Right cardiac atrium (tissue), 5 donors: ENCODE measurements around the gene REPS2. TPM values are rescaled to one million over a fixed set of nuclear protein-coding genes. Genes with fewer than 3 reads are reported as not detected.

Experiments
- ATAC-seq, 2 donors: fragments of 200-7000 bp; cut with Tn5 transposase; one replicate each; pipeline versions ENCODE4 v1.8.0 to v1.9.1; 2020; ENCODE audit warnings: moderate library complexity in 2 of 2, mild to moderate bottlenecking in 1 of 2
- DNase-seq, 3 donors: peaks; one replicate each; pipeline ENCODE4 v3.0.0-alpha.2; 2020
- H3K27ac ChIP-seq: one replicate; pipeline ENCODE4 v1.5.1; 2013; ENCODE audit warnings: mild to moderate bottlenecking, low read length, control low read depth, moderate library complexity
- H3K27me3 ChIP-seq: one replicate; pipeline ENCODE4 v1.6.1; 2013; ENCODE audit not compliant: control insufficient read depth, insufficient read depth
- H3K4me1 ChIP-seq: one replicate; pipeline ENCODE4 v1.6.1; 2013; ENCODE audit warnings: low read length; ENCODE audit not compliant: control insufficient read depth, insufficient read depth
- H3K4me3 ChIP-seq: one replicate; pipeline ENCODE4 v1.5.1; 2013; ENCODE audit warnings: low read length, control low read depth
- H3K9me3 ChIP-seq: one replicate; pipeline ENCODE4 v1.6.1; 2013; ENCODE audit warnings: low read length; ENCODE audit not compliant: control insufficient read depth
- WGBS: extraction: QIAGEN DNeasy Blood & Tissue Kit; methylation state at CpG from one replicate; pipeline ENCODE4 v1.1.7; 2013; 5-methylcytosine and 5-hydroxymethylcytosine counted together
- intact Hi-C, 4 donors: fragments of 100-400 bp; cut with DNase I; formaldehyde crosslinking; loops; one replicate each; pipeline versions ENCODE4 v1.11.0 to v1.14.0; 2022 to 2023
- polyA plus RNA-seq: library from polyadenylated mRNA; stranded (reverse); fragments of 200-250 nt; gene quantifications from one replicate; pipeline ENCODE4 v1.2.3, GENCODE V29; 2013
- total RNA-seq, 4 donors: library from RNA; stranded (reverse); fragmentation: NEBNext Ultra II Directional; extraction: Animal tissue kit (Norgen Biotek cat#: 25700); gene quantifications; one replicate each; pipeline ENCODE4 v1.2.1, GENCODE V29; 2021
- donor health status: healthy with polysubstance abuse.
- donor health status: DM: no; HTN: yes; CAD: no.
- donor health status: DM: no; HTN: no; CAD: no.
- donor health status: DM: no; HTN: yes; CAD: no; lungs with severe emphysema.
- donor health status: DM: yes; HTN: yes; CAD: no.

The REPS2 gene
- total and polyA plus RNA-seq, 5 donors = 3.4 to 10.4 (median 8.9) TPM

GRCh38 chrX:17170973-17171372, 224.5 kb downstream of the REPS2 start:
- DNase-seq (peak in 1 of 3 donors; percentile 20), ATAC-seq (no peak)
- no peak overlapping the region for H3K27ac ChIP-seq
- no peaks in the 10 kb centered on the region for H3K27me3 ChIP-seq
- no peaks in the 10 kb centered on the region for H3K9me3 ChIP-seq
- H3K4me3 ChIP-seq = no peak overlapping the region
- intact Hi-C loops = no loop called here
- 75% methylated on average over 2 of the region's 2 CpGs for WGBS
- no peaks in the 10 kb centered on the region for H3K4me1 ChIP-seq

DNA sequence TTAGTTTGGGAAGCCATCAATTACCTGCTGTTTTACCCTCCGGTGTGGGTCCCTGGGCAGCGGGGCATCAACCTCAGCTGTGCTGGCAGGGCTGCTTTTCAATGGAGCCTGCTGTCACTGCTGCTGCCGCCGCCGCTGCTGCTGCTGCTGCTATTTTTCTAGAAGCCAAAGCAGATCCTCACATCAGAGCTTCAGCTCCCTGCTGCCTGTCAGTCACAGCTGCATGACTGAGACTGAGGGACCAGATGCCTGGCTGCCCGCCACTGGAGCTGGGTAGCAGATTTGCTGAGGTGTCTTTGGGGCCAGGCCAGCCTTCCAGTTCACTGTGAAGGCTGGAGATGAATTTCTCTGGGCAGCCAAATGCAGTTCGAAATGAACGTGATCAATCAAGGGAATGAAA, 228.2 kb downstream of the REPS2 start:
- intact Hi-C loops = no loop called here

GRCh38 chrX:17182317-17182716, 235.9 kb downstream of the REPS2 start:
- Histone ChIP-seq H3K4me3 (no peak overlapping the region), H3K27ac (no peak overlapping the region), H3K9me3 (no peaks in the 10 kb centered on the region), H3K4me1 (peaks cover 1% of the 10 kb centered on the region), H3K27me3 (no peaks in the 10 kb centered on the region)
- ATAC-seq (no peak), DNase-seq (no peak)
- WGBS = 95% methylated on average over 3 of the region's 3 CpGs
- intact Hi-C loops = no loop called here

More for the DNA sequence above, 228.2 kb downstream of the REPS2 start:
- 57% methylated on average over 8 of the region's 8 CpGs for WGBS
- no peaks in the 10 kb centered on the region for H3K4me1 ChIP-seq
- H3K27ac ChIP-seq = no peak overlapping the region
- DNase-seq (peak; percentile 47 to 83 (median 82)), ATAC-seq (peak; percentile 46 to 59)
- no peaks in the 10 kb centered on the region for H3K27me3 ChIP-seq
- H3K4me3 ChIP-seq = no peak overlapping the region
- H3K9me3 ChIP-seq = no peaks in the 10 kb centered on the region

DNA sequence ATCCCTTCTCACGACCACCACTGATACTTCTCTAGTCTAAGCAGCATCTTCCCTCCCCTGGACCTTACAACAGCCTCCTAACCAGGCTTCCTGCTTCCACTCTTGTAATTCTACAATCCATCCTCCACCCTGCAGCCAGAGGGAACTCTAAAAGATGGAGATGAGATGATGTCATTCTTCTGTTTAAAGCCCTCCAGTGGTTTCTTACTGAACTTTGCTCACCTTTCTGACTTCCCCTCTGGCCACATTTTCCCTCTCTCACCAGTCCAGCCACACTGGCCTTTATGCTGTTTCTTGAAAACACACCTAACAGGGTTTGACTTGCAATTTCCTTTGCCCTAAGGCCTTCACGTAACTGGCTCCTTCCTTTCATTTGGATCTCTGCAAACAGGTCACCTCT, 237.1 kb downstream of the REPS2 start:
- 76% methylated on average over 2 of the region's 2 CpGs for WGBS
- ATAC-seq = no peak
- Histone ChIP-seq H3K9me3 (no peaks in the 10 kb centered on the region), H3K4me1 (peaks cover 1% of the 10 kb centered on the region), H3K27ac (no peak overlapping the region), H3K4me3 (no peak overlapping the region), H3K27me3 (no peaks in the 10 kb centered on the region)
- DNase-seq = no peak
- intact Hi-C loops = no loop called here

GRCh38 chrX:17185431-17185830, 239.0 kb downstream of the REPS2 start:
- no peak for ATAC-seq
- 82% methylated on average over 5 of the region's 5 CpGs for WGBS
- Histone ChIP-seq H3K27ac (no peak overlapping the region), H3K27me3 (no peaks in the 10 kb centered on the region), H3K4me1 (peaks cover 1% of the 10 kb centered on the region), H3K4me3 (no peak overlapping the region), H3K9me3 (no peaks in the 10 kb centered on the region)
- intact Hi-C loops = no loop called here
- no peak for DNase-seq

- 26% methylated on average over 7 of the region's 7 CpGs for WGBS
- no peak overlapping the region for H3K4me3 ChIP-seq
- H3K27me3 ChIP-seq = no peaks in the 10 kb centered on the region
- peaks cover 1% of the 10 kb centered on the region for H3K4me1 ChIP-seq
- peak in 1 of 3 donors; percentile 60 for DNase-seq
- intact Hi-C loops = no loop called here
- no peaks in the 10 kb centered on the region for H3K9me3 ChIP-seq
- peak; percentile 31 to 48 for ATAC-seq
- no peak overlapping the region for H3K27ac ChIP-seq
Measured at GRCh38 chrX:17187136-17187756, 240.8 kb downstream of the REPS2 start.

DNA sequence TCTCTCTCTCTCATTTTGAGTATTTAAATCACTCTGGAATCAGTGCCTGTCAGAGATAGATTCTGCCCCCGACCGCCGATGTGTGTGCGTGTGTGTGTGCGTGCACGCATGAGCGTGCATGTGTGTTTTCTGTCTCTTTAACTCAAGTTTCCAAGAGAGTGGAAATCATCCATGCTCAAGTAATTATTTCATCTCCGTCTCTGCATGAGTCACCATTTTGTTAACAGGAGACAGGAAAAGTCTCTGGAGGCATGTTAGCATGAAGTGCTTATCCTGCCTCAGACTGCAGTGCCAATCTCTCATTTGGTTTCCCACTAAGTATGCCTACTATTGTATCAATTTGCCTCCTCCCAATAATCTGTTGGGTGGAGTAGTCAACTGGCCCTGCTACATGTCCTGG, 245.6 kb downstream of the REPS2 start:
- DNase-seq = no peak
- 90% methylated on average over 8 of the region's 8 CpGs for WGBS
- Histone ChIP-seq H3K27me3 (no peaks in the 10 kb centered on the region), H3K27ac (no peak overlapping the region), H3K4me1 (peaks cover under 1% of the 10 kb centered on the region), H3K9me3 (no peaks in the 10 kb centered on the region), H3K4me3 (no peak overlapping the region)
- intact Hi-C loops = no loop called here
- no peak for ATAC-seq

Other genes starting within 250 kb of the REPS2 start
- gene CTPS2, start 234.0 kb upstream of the REPS2 start, total RNA-seq = 1 to 10 TPM; 6.1 to 6.8 (median 6.2) TPM
- 4.0 TPM for gene CTPS2, start 234.0 kb upstream of the REPS2 start, polyA plus RNA-seq
- 10 to 100 TPM; 16.3 to 24.9 (median 17.3) TPM for gene SYAP1, start 227.0 kb upstream of the REPS2 start, total RNA-seq
- gene SYAP1, start 227.0 kb upstream of the REPS2 start, polyA plus RNA-seq = 11.4 TPM
- 1 to 10 TPM; 5.9 to 8.0 (median 7.1) TPM for gene TXLNG, start 160.2 kb upstream of the REPS2 start, total RNA-seq
- 4.6 TPM for gene TXLNG, start 160.2 kb upstream of the REPS2 start, polyA plus RNA-seq
- gene RBBP7, start 76.3 kb upstream of the REPS2 start, total RNA-seq = 10 to 100 TPM; 86.9 to 99.3 (median 92.3) TPM
- 118 TPM for gene RBBP7, start 76.3 kb upstream of the REPS2 start, polyA plus RNA-seq